Right renal cortex interstitium (tissue), 3 donors: ENCODE measurements around the gene SBDS. TPM values are rescaled to one million over a fixed set of nuclear protein-coding genes. Genes with fewer than 3 reads are reported as not detected.
"Not testable (repeated sequence)": the region's sequence is repeated elsewhere in the genome, so short reads cannot be mapped to it uniquely, and the experiment has no call there.

Source experiments
- DNase-seq, 3 donors: peaks; one replicate each; pipeline ENCODE4 v3.0.0-alpha.2; 2013; ENCODE audit warnings: low read depth in 3 of 3, low spot score in 2 of 3
- polyA plus RNA-seq, 3 donors: library from polyadenylated mRNA; unstranded; fragments of 120-200 nt; gene quantifications; one replicate each; pipeline ENCODE4 v1.2.1, GENCODE V29; 2013; ENCODE audit not compliant: insufficient read length in 3 of 3

The SBDS gene
- polyA plus RNA-seq, 3 donors: 137 to 146 (median 139) TPM

GRCh38 chr7:66996444-66997191 is 1.2 kb upstream of the SBDS start, which contains the start of gene TYW1:
TYW1 (plus strand) TSS chr7:66996833; CDS start chr7:66996979, 146 bp downstream.
- peak; percentile 96 for DNase-seq

DNA sequence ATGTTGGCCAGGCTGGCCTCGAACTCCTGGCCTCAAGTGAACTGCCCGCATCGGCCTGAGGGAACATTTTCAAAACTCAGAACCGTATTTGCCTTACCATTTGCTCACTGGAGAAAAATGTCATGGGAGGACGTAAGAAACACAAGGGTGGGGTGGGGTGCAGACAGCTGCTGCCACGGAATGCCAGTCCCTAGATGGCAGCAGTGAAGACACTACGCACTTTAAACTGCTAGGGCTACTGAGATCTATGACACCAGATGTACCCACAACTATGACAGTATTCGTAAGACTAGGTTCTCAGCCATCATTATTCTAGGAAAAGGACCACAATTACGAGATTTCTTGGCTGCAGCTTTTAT is 716 bp downstream of the SBDS start:
- DNase-seq: peak in 2 of 3 donors; percentile 29 to 34

DNA sequence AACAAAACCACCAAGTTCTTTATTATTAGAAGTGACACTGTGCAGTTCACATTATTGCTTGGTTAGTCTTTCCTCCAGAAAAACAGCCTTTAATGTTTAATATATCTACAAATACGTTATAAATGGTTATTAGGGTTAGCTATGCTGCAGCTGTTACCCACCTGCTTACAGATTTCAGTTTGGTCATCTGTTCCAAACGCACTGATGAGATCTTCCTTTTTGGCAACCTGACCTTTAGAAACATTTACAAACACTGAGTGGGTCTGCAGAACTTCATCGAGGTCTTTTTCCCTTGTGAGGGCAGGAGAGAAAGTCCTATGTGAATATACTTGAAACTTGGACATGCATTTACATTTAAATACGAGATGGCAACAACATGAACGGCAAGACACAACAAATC is 1.3 kb downstream of the SBDS start:
- DNase-seq: not testable (repeated sequence)

DNA sequence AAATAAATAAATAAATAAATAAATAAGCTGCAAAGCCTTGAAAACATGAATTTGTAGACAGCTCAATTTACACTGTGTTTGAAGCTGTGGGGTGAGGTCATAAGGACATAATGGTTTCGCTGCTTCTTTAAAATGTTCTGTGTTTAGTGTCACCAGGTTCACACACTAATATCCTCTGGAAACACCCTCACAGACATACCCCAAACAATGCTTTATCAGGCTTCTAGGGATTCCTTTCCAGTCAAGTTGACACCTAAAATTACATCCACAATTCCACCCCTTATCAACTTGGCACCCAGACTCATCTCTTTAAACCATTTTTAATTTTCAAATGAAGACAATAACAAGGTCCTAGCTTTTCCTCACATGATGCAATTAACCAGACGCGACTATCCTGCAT is 5.8 kb downstream of the SBDS start:
- not testable (repeated sequence) for DNase-seq

DNA sequence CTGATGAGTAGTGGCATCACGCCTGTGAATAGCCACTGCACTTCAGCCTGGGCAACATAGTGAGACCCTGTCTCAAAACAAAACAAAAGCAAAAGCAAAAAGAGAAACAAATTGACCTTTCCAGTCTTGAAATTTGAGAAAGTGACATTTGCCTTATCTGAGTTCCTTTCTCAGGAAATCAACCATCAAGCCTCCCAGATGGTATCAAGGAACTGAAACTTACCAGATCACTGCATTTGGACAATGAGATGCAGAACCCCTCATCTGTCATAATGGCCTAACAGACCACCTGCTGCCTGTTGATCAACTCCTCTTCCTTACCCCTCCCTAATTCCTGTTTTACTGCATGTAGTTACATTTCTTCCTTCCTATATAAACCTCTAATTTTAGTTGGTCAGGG is 15.1 kb downstream of the SBDS start:
- DNase-seq: not testable (repeated sequence)

GRCh38 chr7:66979013-66979412 is 16.4 kb downstream of the SBDS start:
- not testable (repeated sequence) for DNase-seq

- not testable (repeated sequence) for DNase-seq
Observed at GRCh38 chr7:66978312-66978711, 17.1 kb downstream of the SBDS start.

DNA sequence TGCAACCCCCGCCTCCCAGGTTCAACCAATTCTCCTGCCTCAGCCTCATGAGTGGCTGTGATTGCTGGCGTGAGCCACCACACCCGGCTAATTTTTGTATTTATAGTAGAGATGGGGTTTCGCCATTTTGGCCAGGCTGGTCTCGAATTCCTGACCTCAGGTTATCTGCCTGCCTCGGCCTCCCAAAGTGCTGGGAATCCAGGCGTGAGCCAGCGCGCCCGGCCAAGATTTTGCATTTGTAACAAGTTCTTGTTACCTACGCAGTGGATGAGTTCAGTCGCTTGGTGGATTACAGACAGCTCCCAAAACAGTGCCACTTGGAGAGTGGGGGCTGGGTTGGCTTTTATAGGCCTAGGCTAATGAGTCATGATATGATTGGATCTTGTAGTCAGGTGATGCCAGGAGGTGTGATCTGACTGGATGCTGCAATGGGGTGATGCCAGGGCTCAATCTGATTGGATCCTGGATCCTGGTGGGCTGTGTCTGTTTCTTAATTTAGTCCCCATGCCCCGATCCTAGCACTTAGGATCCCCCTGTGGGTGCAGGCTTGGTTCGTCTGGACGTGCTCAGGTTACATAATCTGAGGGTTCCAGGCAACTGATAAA is 20.3 kb downstream of the SBDS start:
- no peak for DNase-seq

- DNase-seq: no peak
Observed at GRCh38 chr7:66970310-66970709, 25.1 kb downstream of the SBDS start.

- not testable (repeated sequence) for DNase-seq
Observed at GRCh38 chr7:66969001-66969400, 26.4 kb downstream of the SBDS start.

GRCh38 chr7:66967029-66967428 is 28.4 kb downstream of the SBDS start:
- DNase-seq: no peak

DNA sequence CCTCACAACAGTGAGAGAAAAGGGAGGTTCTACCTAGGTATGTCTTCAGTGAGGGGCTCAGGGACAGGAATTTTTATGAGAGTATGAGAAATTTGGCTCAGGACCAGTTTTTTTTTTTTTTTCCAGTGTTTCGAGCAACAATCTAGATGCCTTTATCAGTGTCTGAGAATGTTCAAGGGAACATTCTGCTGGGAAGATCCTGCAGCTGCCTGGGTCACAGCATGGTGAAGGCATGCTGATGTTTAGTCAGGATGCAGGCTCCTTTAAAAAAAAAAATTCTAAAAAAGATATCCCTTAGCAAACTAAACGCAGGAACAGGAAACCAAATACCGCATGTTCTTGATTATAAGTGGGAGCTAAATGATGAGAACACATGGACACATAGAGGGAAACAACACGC is 31.0 kb downstream of the SBDS start:
- DNase-seq: no peak

DNA sequence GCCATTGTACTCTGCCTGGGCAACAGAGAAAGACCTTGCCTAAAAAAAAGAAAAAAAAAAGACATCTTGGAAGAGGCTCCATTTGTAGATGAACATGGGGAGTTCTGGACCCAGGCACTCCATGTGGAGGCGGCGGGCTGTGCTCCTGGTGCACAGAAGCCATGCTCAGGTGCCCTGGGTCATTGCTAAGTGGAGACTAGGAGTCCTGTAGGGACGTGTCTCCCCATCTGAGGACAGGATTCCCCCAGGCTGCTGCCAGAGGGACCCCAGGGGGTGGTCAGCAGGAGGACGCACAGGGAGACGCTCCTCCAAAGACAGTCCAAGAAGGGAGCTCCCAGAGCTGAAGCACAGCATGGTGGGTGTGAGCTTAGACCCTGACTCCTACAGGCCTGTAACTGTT is 34.3 kb downstream of the SBDS start:
- DNase-seq: no peak

DNA sequence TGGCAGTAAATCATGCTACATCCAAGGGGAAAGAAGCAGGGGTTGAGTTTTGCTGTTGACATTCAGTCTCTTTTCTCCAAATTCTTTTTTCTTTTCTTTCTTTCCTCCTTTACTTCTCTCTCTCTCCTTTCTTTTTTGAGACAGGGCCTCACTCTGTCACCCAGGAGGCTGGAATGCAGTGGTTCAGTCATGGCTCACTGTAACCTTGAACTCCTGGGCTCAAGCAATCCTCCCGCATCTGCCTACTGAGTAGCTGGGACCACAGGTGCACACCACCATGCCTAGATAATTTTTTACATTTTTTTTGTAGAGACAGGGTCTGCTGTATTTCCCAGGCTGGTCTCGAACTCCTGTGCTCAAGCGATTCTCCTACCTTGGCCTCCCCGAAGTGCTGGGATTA is 35.2 kb downstream of the SBDS start:
- DNase-seq: no peak

DNA sequence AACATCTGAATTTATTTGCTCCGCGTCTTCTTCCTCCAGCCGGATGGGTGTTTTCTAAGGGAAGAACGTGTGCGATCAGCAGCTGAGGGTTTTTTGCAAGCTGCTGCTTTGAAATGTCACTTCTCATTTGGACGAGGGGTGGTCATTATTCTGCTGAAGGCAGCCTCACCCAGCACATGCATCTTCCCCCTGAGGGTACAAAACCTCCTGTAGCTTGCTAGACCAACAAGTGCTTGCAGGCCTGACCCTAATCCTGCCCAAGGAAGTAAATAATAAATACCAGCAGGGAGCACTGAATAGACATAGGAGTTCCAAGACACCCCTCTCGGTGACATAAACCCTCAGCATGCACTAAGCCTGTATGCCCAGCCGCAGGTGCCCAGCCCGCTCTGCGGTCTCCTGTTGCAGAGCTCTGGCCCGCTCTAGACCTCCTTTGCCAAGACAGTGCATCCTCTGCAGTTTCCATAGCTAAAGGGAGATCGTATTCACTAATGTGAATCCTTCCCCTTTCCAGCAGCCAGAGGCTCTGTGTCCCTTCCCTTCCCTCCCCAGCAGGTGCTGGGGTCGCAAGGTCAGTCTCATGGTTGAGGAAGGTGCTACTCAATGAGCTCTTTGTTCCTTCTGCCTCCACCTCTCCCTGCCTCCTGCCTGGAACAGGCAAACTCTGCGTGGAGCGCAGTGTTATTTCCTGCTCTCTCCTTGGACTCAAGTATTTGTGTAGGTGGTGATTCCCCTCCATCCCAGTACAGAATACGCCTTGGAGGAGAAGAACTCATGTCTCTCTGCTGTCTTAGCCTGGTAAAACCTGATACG is 36.6 kb downstream of the SBDS start:
- DNase-seq: no peak

DNA sequence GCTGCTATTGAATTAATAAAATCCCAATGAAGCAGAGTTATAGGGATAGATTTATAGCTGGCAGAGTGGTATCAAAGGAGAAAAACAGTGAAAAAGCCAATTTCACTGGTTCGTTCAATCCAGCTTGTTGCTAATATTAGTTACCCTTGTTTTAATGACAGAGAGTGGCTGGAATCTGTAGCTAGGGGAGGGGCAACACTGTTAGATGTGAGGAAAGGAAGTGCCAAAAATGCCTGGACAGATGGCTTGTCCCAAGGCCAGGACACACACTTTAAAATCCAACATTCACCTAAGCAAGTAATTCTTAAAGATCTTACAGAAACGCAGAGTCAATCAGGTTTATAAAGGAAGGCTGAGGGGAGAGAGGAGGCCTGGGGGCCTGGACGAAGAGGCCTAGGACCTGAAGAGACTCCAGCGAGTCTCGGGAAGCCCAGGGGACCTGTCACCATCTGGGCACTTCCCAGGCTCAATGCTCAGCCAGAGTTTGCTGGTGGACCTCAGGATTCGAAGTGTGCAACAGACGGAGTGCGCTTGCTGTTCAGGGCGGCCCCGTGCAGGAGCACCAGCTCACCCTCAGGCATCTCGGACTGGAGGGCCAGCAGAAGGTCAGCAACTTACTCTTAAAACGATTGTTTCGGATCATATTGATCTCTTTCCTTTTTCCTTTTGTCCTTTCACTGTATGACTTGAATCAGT is 37.6 kb downstream of the SBDS start:
- DNase-seq: no peak

GRCh38 chr7:66953044-66953427 is 42.4 kb downstream of the SBDS start:
- no peak for DNase-seq

GRCh38 chr7:66952343-66953043 is 42.9 kb downstream of the SBDS start:
- DNase-seq: no peak

DNA sequence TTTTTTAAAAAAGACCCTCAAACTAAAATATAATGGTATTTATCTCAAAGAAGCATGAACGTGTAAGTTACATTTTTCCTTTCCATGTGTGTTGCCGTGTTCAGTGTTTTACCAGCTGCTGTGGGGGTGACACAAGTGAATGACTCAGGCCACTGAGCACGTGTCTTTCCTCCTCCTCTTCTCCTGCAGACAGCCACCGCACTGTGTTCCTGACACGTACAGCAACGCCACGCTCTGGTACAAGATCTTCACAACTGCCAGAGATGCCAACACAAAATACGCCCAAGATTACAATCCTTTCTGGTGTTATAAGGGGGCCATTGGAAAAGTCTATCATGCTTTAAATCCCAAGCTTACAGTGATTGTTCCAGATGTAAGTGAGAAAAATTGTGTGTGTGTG is 44.6 kb downstream of the SBDS start:
- no peak for DNase-seq

GRCh38 chr7:66950311-66950710 is 45.1 kb downstream of the SBDS start:
- no peak for DNase-seq
